IMR-90 (cell line): ENCODE measurements around the gene SGMS1. TPM values are rescaled to one million over a fixed set of nuclear protein-coding genes. Genes with fewer than 3 reads are reported as not detected.
"Not testable (repeated sequence)": the region's sequence is repeated elsewhere in the genome, so short reads cannot be mapped to it uniquely, and the experiment has no call there.

ENCODE experiments used
- ATAC-seq: fragments of 200-7000 bp; cut with Tn5 transposase; 2 replicates; pipeline ENCODE4 v1.9.1; 2020; ENCODE audit warnings: low read depth, mild to moderate bottlenecking, moderate library complexity
- BruUV-seq: library from RNA; stranded (reverse); fragments of 400-500 nt; replicated peaks from 2 replicates; lab custom pipeline; 2021; lab: Mats Ljungman, UMichigan
- CTCF ChIA-PET: fragments of 300-600 bp; formaldehyde crosslinking; extraction: SDS; loops from one replicate; lab custom pipeline; 2021; ENCODE audit warnings: antibody characterized with exemption; lab: Yijun Ruan, JAX
- POLR2A ChIA-PET: fragments of 300-600 bp; sonication (Branson Sonifier 250); formaldehyde crosslinking; loops from one replicate; lab custom pipeline; 2022; ENCODE audit warnings: antibody characterized with exemption; ENCODE audit not compliant: unreplicated experiment; lab: Charles Lee
- DNase-seq: peaks from one replicate; pipeline ENCODE4 v3.0.0; 2013
- H2AFZ ChIP-seq: replicated peaks from 2 replicates; pipeline ENCODE3; 2013; ENCODE audit warnings: low read length, mild to moderate bottlenecking; ENCODE audit not compliant: poor library complexity
- H2AK5ac ChIP-seq: 2 replicates; pipeline ENCODE4 v1.6.1; 2013; ENCODE audit warnings: low read depth, low read length, inconsistent platforms
- H2AK9ac ChIP-seq: replicated peaks from 2 replicates; pipeline ENCODE3; 2013; ENCODE audit warnings: mild to moderate bottlenecking, low read depth, low read length, moderate library complexity; ENCODE audit not compliant: poor library complexity
- H2BK120ac ChIP-seq: 2 replicates; pipeline ENCODE4 v1.6.1; 2013; ENCODE audit warnings: low read depth, low read length, inconsistent platforms
- H2BK15ac ChIP-seq: 3 replicates; pipeline ENCODE4 v1.6.1; 2013; ENCODE audit warnings: low read depth, low read length, inconsistent platforms
- H2BK20ac ChIP-seq: 2 replicates; pipeline ENCODE4 v1.6.1; 2013; ENCODE audit warnings: low read depth, mild to moderate bottlenecking, inconsistent platforms, low read length, moderate library complexity
- H2BK5ac ChIP-seq: 2 replicates; pipeline ENCODE4 v1.6.1; 2013; ENCODE audit warnings: mild to moderate bottlenecking, low read depth, low read length, inconsistent platforms; ENCODE audit not compliant: poor library complexity, severe bottlenecking
- H3K14ac ChIP-seq: replicated peaks from 2 replicates; pipeline ENCODE4 v1.6.1; 2013; ENCODE audit warnings: low read depth, low read length, inconsistent platforms
- H3K18ac ChIP-seq: 2 replicates; pipeline ENCODE4 v1.6.1; 2013; ENCODE audit warnings: low read depth, low read length, control low read depth
- H3K23ac ChIP-seq: 2 replicates; pipeline ENCODE4 v1.6.1; 2013; ENCODE audit warnings: low read depth, low read length, inconsistent platforms
- H3K27ac ChIP-seq: 2 replicates; pipeline ENCODE4 v1.5.1; 2013; ENCODE audit warnings: mild to moderate bottlenecking, control low read depth, low read length; ENCODE audit not compliant: insufficient read depth
- H3K27me3 ChIP-seq: 2 replicates; pipeline ENCODE4 v1.6.1; 2013; ENCODE audit warnings: low read length; ENCODE audit not compliant: control insufficient read depth, insufficient read depth
- H3K36me3 ChIP-seq: 2 replicates; pipeline ENCODE4 v1.6.1; 2013; ENCODE audit warnings: low read length, mixed read lengths; ENCODE audit not compliant: control insufficient read depth, insufficient read depth
- H3K4ac ChIP-seq: 2 replicates; pipeline ENCODE4 v1.6.1; 2013; ENCODE audit warnings: low read depth, low read length, inconsistent platforms
- H3K4me1 ChIP-seq: 2 replicates; pipeline ENCODE4 v1.6.1; 2013; ENCODE audit warnings: low read length, mixed read lengths; ENCODE audit not compliant: control insufficient read depth, insufficient read depth
- H3K4me2 ChIP-seq: 2 replicates; pipeline ENCODE4 v1.6.1; 2013; ENCODE audit warnings: low read depth, mild to moderate bottlenecking, control low read depth, low read length, moderate library complexity
- H3K4me3 ChIP-seq: 2 replicates; pipeline ENCODE4 v1.5.1; 2013; ENCODE audit warnings: low read depth, mild to moderate bottlenecking, control low read depth, low read length, moderate library complexity; ENCODE audit not compliant: insufficient read depth
- H3K56ac ChIP-seq: 2 replicates; pipeline ENCODE4 v1.6.1; 2013; ENCODE audit warnings: low read length, inconsistent platforms; ENCODE audit not compliant: insufficient read depth; ENCODE audit errors: extremely low read depth
- H3K79me1 ChIP-seq, 2 experiments: 2 replicates each; pipeline ENCODE4 v1.6.1; 2013; ENCODE audit warnings: low read length in 2 of 2, inconsistent platforms in 1 of 2, low read depth in 1 of 2
- H3K9ac ChIP-seq: 2 replicates; pipeline ENCODE4 v1.6.1; 2013; ENCODE audit warnings: low read depth, low read length, control low read depth
- H3K9me1 ChIP-seq: 2 replicates; pipeline ENCODE4 v1.6.1; 2013; ENCODE audit warnings: low read length, inconsistent platforms; ENCODE audit not compliant: insufficient read depth
- H3K9me3 ChIP-seq: 2 replicates; pipeline ENCODE4 v1.6.1; 2013; ENCODE audit warnings: low read length; ENCODE audit not compliant: control insufficient read depth, insufficient read depth
- H4K20me1 ChIP-seq: 2 replicates; pipeline ENCODE4 v1.6.1; 2013; ENCODE audit warnings: low read length, inconsistent platforms; ENCODE audit not compliant: insufficient read depth
- H4K5ac ChIP-seq: 2 replicates; pipeline ENCODE4 v1.6.1; 2013; ENCODE audit warnings: mild to moderate bottlenecking, low read depth, low read length, control low read depth
- H4K8ac ChIP-seq, 2 experiments: 2 replicates each; pipeline ENCODE4 v1.6.1; 2013; ENCODE audit warnings: low read depth in 2 of 2, low read length in 2 of 2, control low read depth in 1 of 2, inconsistent platforms in 1 of 2
- H4K91ac ChIP-seq: 2 replicates; pipeline ENCODE4 v1.6.1; 2013; ENCODE audit warnings: low read depth, low read length, inconsistent platforms; ENCODE audit not compliant: insufficient read depth
- WGBS, 2 experiments: methylation state at CpG; one replicate each; pipeline versions ENCODE4 v1.1.5 to v1.1.7; 2013; ENCODE audit warnings: missing lambda C conversion rate in 2 of 2; ENCODE audit not compliant: insufficient read length in 1 of 2; ENCODE audit errors: extremely low coverage in 2 of 2; 5-methylcytosine and 5-hydroxymethylcytosine counted together
- dilution Hi-C: fragments of 300-500 bp; cut with HindIII; formaldehyde crosslinking; loops from one replicate; pipeline ENCODE4 v1.14.3; 2018; ENCODE audit warnings: low sequenced_read_pairs; ENCODE audit not compliant: unreplicated experiment
- in situ Hi-C: fragments of 300-500 bp; cut with MboI; formaldehyde crosslinking; loops from 3 replicates; pipeline ENCODE4 v1.14.3; 2019; ENCODE audit warnings: low sequenced_read_pairs, inconsistent platforms, mixed read lengths
- intact Hi-C: fragments of 100-400 bp; cut with micrococcal nuclease; formaldehyde crosslinking; loops from 2 replicates; pipeline ENCODE4 v1.10.0; 2022
- polyA plus RNA-seq, 3 experiments: library from polyadenylated mRNA; depleted of rRNA; stranded (reverse); fragments of >200 nt; gene quantifications; 2 replicates each; pipeline ENCODE4 v1.2.3, GENCODE V29; 2012; ENCODE audit warnings: low replicate concordance in 1 of 3
- total RNA-seq: library from RNA; depleted of rRNA; stranded (reverse); fragments of >200 nt; gene quantifications from 2 replicates; pipeline ENCODE4 v1.2.3, GENCODE V29; 2012

SGMS1 gene
- total and polyA plus RNA-seq, 2 of the 4 experiments (the other 2 are of a cell fraction): 9.8 to 30.8 TPM

DNA sequence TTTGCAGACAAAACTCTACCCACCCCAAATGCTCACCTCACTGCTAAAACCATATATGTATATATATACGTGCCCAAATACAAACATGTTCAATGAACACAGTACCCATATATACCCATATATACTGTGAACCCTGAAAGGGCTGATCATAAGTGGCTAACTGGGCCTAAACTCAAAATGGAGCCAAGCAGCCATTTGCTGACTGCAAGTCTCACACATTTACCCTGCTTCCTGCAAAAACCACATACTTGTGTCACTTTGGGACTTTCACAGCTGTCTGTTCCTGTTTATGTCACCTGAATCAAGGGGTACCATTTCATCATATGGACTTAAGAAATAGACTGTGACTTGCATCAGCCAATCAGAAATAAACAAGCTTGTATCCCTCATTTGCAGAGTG lies 48.4 kb upstream of the SGMS1 start:
- H3K4ac ChIP-seq, H3K9me1 ChIP-seq, H3K36me3 ChIP-seq, H2BK20ac ChIP-seq, H2BK120ac ChIP-seq, intact Hi-C loops, H4K91ac ChIP-seq, H2AFZ ChIP-seq, H2BK15ac ChIP-seq, H3K56ac ChIP-seq, POLR2A ChIA-PET, ATAC-seq, H4K5ac ChIP-seq, H3K9me3 ChIP-seq, H2AK5ac ChIP-seq, H3K4me3 ChIP-seq, H4K20me1 ChIP-seq, DNase-seq, H2BK5ac ChIP-seq, H3K14ac ChIP-seq, H3K18ac ChIP-seq, H3K27me3 ChIP-seq, H2AK9ac ChIP-seq, H4K8ac ChIP-seq, CTCF ChIA-PET, H3K9ac ChIP-seq, BruUV-seq, in situ Hi-C loops, H3K4me1 ChIP-seq, H3K27ac ChIP-seq, H3K79me1 ChIP-seq, H3K4me2 ChIP-seq, dilution Hi-C loops, H3K23ac ChIP-seq: not testable (repeated sequence)
- WGBS, 2 experiments: no CpG with 5 or more reads among the region's 1 CpG

DNA sequence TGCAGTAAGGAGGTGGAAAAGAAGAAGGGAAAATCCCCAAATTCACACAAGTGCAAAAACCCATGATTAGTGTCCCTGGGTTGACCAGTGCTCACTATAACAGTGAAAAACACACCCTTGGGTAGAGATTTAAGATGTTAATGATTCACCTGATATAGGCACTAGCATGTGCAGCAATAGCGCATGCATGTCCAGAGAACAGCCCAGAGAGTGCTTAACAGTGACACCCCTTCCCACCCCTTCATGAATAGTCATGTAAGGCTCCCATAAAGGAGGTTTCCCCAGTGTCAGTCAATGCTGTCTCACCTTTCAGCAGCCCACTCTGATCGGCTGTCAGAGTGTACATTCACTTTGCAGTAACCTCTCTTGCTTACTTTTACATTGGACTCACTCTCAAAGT lies 47.9 kb upstream of the SGMS1 start:
- dilution Hi-C loops, H3K14ac ChIP-seq, ATAC-seq, H4K91ac ChIP-seq, H2BK15ac ChIP-seq, H3K4me3 ChIP-seq, H3K56ac ChIP-seq, H3K4ac ChIP-seq, H4K20me1 ChIP-seq, H2BK20ac ChIP-seq, POLR2A ChIA-PET, CTCF ChIA-PET, H2AFZ ChIP-seq, H3K4me2 ChIP-seq, H3K9me3 ChIP-seq, H3K27me3 ChIP-seq, H3K18ac ChIP-seq, H3K9ac ChIP-seq, H2BK5ac ChIP-seq, H3K36me3 ChIP-seq, intact Hi-C loops, H3K4me1 ChIP-seq, DNase-seq, H2AK9ac ChIP-seq, H4K8ac ChIP-seq, H3K23ac ChIP-seq, H2BK120ac ChIP-seq, H4K5ac ChIP-seq, H3K79me1 ChIP-seq, H2AK5ac ChIP-seq, H3K27ac ChIP-seq, in situ Hi-C loops, H3K9me1 ChIP-seq, BruUV-seq: not testable (repeated sequence)
- WGBS, 2 experiments: no CpG with 5 or more reads among the region's 2 CpGs
